ENCODE data around the gene P4HA3.

DNA sequence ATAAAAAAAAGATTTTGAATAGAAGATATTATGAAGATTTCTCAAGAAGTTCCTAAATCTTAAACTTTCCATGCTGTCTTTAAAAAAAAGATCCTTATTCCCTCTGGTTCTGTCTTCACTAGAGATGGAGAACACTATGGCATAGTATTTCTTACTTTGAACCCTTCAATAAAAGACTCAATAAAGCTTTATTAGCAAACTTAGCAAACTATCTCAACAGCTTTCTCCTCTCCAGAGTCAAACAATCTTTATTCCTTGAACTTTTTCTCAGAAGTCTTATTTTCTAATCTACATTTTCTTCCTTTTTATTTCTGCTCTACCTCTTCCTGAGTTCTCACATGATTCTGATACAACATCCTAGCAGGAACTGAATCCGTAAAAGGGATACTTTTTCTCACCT, 21.8 kb upstream of the P4HA3 start:
- TF ChIP-seq CTCF (IDR thresholded peaks at IDR 0.05; ENCODE audit: insufficient read depth, low read length, poor library complexity, severe bottlenecking): no peak
- TF ChIP-seq EZH2phosphoT487 (conservative IDR thresholded peaks at IDR 0.05; ENCODE audit: low read length): no peak
